GM12878 (cell line): ENCODE results near the gene CSF1. TPM values are rescaled to one million over a fixed set of nuclear protein-coding genes. Genes with fewer than 3 reads are reported as not detected.

Experiments used
- ATAC-seq: fragments of 200-7000 bp; cut with Tn5 transposase; 3 replicates; pipeline ENCODE4 v1.9.1; 2020; ENCODE audit warnings: mild to moderate bottlenecking, moderate library complexity
- BruUV-seq: library from RNA; stranded (reverse); fragments of 400-500 nt; replicated peaks from 2 replicates; lab custom pipeline; 2021; lab: Mats Ljungman, UMichigan
- CTCF ChIA-PET: fragments of 300-600 bp; sonication (Branson Sonifier 250); formaldehyde crosslinking; extraction: SDS; loops from one replicate; lab custom pipeline; 2021; ENCODE audit warnings: inconsistent platforms; lab: Yijun Ruan, JAX
- POLR2A ChIA-PET: fragments of 350-600 bp; formaldehyde crosslinking; extraction: SDS; loops from one replicate; lab custom pipeline; 2021; ENCODE audit warnings: inconsistent platforms; lab: Charles Lee
- RAD21 ChIA-PET: fragments of 300-600 bp; sonication (Branson Sonifier 250); formaldehyde crosslinking; loops from one replicate; lab custom pipeline; 2023; ENCODE audit warnings: antibody characterized with exemption; ENCODE audit not compliant: unreplicated experiment; lab: Charles Lee
- SMC1A ChIA-PET: fragments of 300-600 bp; sonication (Branson Sonifier 250); formaldehyde crosslinking; loops from one replicate; lab custom pipeline; 2023; ENCODE audit not compliant: unreplicated experiment, uncharacterized antibody; lab: Charles Lee
- DNase-seq: peaks from one replicate; pipeline ENCODE4 v3.0.0-alpha.2; 2011; ENCODE audit warnings: low read depth, low spot score
- FAIRE-seq: peaks from 3 replicates; lab custom pipeline; 2011; peaks lifted over from hg19 to GRCh38; lab: Jason Lieb, UNC
- H2AFZ ChIP-seq: 2 replicates; pipeline ENCODE4 v1.6.0; 2011; ENCODE audit warnings: low read depth, low read length, control low read depth; ENCODE audit not compliant: control insufficient read depth
- H3K27ac ChIP-seq: 2 replicates; pipeline ENCODE4 v1.5.1; 2011; ENCODE audit warnings: control low read depth; ENCODE audit not compliant: control insufficient read depth, insufficient read depth
- H3K27me3 ChIP-seq, 2 experiments: replicated peaks in 1 of 2; 2 replicates each; pipeline versions ENCODE4 v1.6.0 to v1.6.1; 2011; ENCODE audit warnings: low read length in 1 of 2; ENCODE audit not compliant: control insufficient read depth in 2 of 2, insufficient read depth in 2 of 2
- H3K36me3 ChIP-seq, 2 experiments: 2 replicates each; pipeline ENCODE4 v1.5.1; 2011; ENCODE audit warnings: low read length in 1 of 2; ENCODE audit not compliant: control insufficient read depth in 2 of 2, insufficient read depth in 2 of 2
- H3K4me1 ChIP-seq: 2 replicates; pipeline ENCODE4 v1.6.1; 2011; ENCODE audit warnings: mild to moderate bottlenecking, low read length, moderate library complexity, mixed read lengths; ENCODE audit not compliant: control insufficient read depth, insufficient read depth
- H3K4me2 ChIP-seq: 2 replicates; pipeline ENCODE4 v1.6.0; 2011; ENCODE audit warnings: control low read depth; ENCODE audit not compliant: control insufficient read depth, insufficient read depth
- H3K4me3 ChIP-seq: fragments of 200-600 bp; sonication (generic); 2 replicates; pipeline ENCODE4 v1.5.1; 2016
- H3K79me2 ChIP-seq: 2 replicates; pipeline ENCODE4 v1.6.0; 2011; ENCODE audit warnings: low read length; ENCODE audit not compliant: control insufficient read depth, insufficient read depth
- H3K9ac ChIP-seq: 2 replicates; pipeline ENCODE4 v1.8.0; 2011; ENCODE audit warnings: low read length, control low read depth, mixed read lengths; ENCODE audit not compliant: control insufficient read depth, insufficient read depth
- H3K9me3 ChIP-seq: replicated peaks from 3 replicates; pipeline ENCODE4 v1.5.1; 2011; ENCODE audit warnings: mild to moderate bottlenecking, low read length; ENCODE audit not compliant: control insufficient read depth, insufficient read depth
- H4K20me1 ChIP-seq: 2 replicates; pipeline ENCODE4 v1.6.0; 2011; ENCODE audit not compliant: control insufficient read depth, insufficient read depth
- BCL3 ChIP-seq: IDR thresholded peaks from 2 replicates; pipeline ENCODE4 v1.6.1; 2011; ENCODE audit warnings: borderline replicate concordance, low read depth, mild to moderate bottlenecking, moderate library complexity, low read length; ENCODE audit not compliant: insufficient read depth, poor library complexity, severe bottlenecking
- BHLHE40 ChIP-seq, 2 experiments: fragments of 450-650 bp in 1 of 2; IDR thresholded peaks; 2 replicates each; pipeline ENCODE4 v1.6.1; 2011 to 2017; ENCODE audit warnings: low read depth in 2 of 2, borderline replicate concordance in 1 of 2, improper control_type of control experiment in 1 of 2, low read length in 1 of 2, mild to moderate bottlenecking in 1 of 2
- CHD1 ChIP-seq: IDR thresholded peaks from 2 replicates; pipeline ENCODE4 v1.6.1; 2012; ENCODE audit warnings: low read depth, low read length, improper control_type of control experiment
- CHD4 ChIP-seq: fragments of 200-600 bp; sonication (generic); IDR thresholded peaks from 2 replicates; pipeline ENCODE4 v1.6.1; 2016; ENCODE audit warnings: mild to moderate bottlenecking
- CREB1 ChIP-seq: IDR thresholded peaks from 2 replicates; pipeline ENCODE4 v1.6.1; 2012; ENCODE audit warnings: low read depth, mild to moderate bottlenecking, inconsistent platforms
- CREM ChIP-seq: IDR thresholded peaks from 2 replicates; pipeline ENCODE4 v1.6.1; 2014; ENCODE audit warnings: antibody characterized with exemption, low read depth
- FOS ChIP-seq: IDR thresholded peaks from 3 replicates; pipeline ENCODE4 v1.6.1; 2011; ENCODE audit warnings: borderline replicate concordance; ENCODE audit not compliant: insufficient read length; ENCODE audit errors: extremely low read depth
- HDAC6 ChIP-seq: fragments of 200-600 bp; sonication (generic); IDR thresholded peaks from one replicate; pipeline ENCODE4 v1.8.0; 2017; ENCODE audit warnings: antibody characterized with exemption; ENCODE audit not compliant: unreplicated experiment
- KLF5 ChIP-seq: fragments of 450-650 bp; IDR thresholded peaks from 2 replicates; pipeline ENCODE4 v1.6.1; 2014; ENCODE audit warnings: mild to moderate bottlenecking; ENCODE audit not compliant: partially characterized antibody
- MAX ChIP-seq: IDR thresholded peaks from 2 replicates; pipeline ENCODE4 v1.6.1; 2012; ENCODE audit warnings: low read depth, low read length, improper control_type of control experiment
- PAX5 ChIP-seq: IDR thresholded peaks from 2 replicates; pipeline ENCODE4 v1.6.1; 2011; ENCODE audit warnings: low read depth, low read length, borderline replicate concordance
- RAD51 ChIP-seq: fragments of 450-650 bp; IDR thresholded peaks from 2 replicates; pipeline ENCODE4 v1.6.1; 2016; ENCODE audit warnings: moderate library complexity, mild to moderate bottlenecking, inconsistent platforms
- SIX5 ChIP-seq: IDR thresholded peaks from 2 replicates; pipeline ENCODE4 v1.6.1; 2011; ENCODE audit warnings: mild to moderate bottlenecking, low read depth, low read length, moderate library complexity; ENCODE audit not compliant: severe bottlenecking
- STAT3 ChIP-seq: IDR thresholded peaks from 2 replicates; pipeline ENCODE4 v1.6.1; 2011; ENCODE audit warnings: low read depth, low read length, improper control_type of control experiment
- WRNIP1 ChIP-seq: IDR thresholded peaks from 2 replicates; pipeline ENCODE4 v1.6.1; 2011; ENCODE audit warnings: low read depth, low read length, improper control_type of control experiment, borderline replicate concordance
- YBX1 ChIP-seq: fragments of 450-650 bp; IDR thresholded peaks from 2 replicates; pipeline ENCODE4 v1.6.1; 2016; ENCODE audit warnings: antibody characterized with exemption
- ZBTB40 ChIP-seq: fragments of 450-650 bp; IDR thresholded peaks from 2 replicates; pipeline ENCODE4 v1.6.1; 2016; ENCODE audit warnings: mild to moderate bottlenecking, moderate library complexity, borderline replicate concordance
- ZNF207 ChIP-seq: fragments of 450-650 bp; IDR thresholded peaks from 2 replicates; pipeline ENCODE4 v1.6.1; 2014; ENCODE audit warnings: antibody characterized with exemption, mild to moderate bottlenecking, borderline replicate concordance
- WGBS: methylation state at CpG from one replicate; pipeline ENCODE4 v1.1.6; 2016; ENCODE audit warnings: low lambda C conversion rate; ENCODE audit not compliant: insufficient replicate concordance, insufficient coverage; ENCODE audit errors: missing lambda C conversion rate; 5-methylcytosine and 5-hydroxymethylcytosine counted together
- in situ Hi-C: fragments of 300-500 bp; cut with MboI; formaldehyde crosslinking; loops from 9 replicates; pipeline ENCODE4 v1.14.3; 2018; ENCODE audit warnings: mixed read lengths
- intact Hi-C: fragments of 100-400 bp; cut with micrococcal nuclease; formaldehyde crosslinking; loops from one replicate; pipeline ENCODE4 v1.14.2; 2022; ENCODE audit not compliant: unreplicated experiment
- polyA plus RNA-seq, 11 experiments: library from polyadenylated mRNA; depleted of rRNA in 4 of 11; unstranded in 6 of 11; stranded (reverse) in 5 of 11; fragments of >200 nt; fragmentation: Nextera tagmentation in 4 of 11; fragmentation: Illumina TruSeq in 1 of 11; extraction: Ambion mirVana in 4 of 11; extraction: Trizol in 1 of 11; gene quantifications; 1 replicate in 1 of 11; 2 replicates in 10 of 11; pipeline versions ENCODE4 v1.2.1 to v1.2.3, GENCODE V29; 2011 to 2016; ENCODE audit warnings: inconsistent platforms in 2 of 11, missing spikeins in 2 of 11, low read depth in 1 of 11
- total RNA-seq, 4 experiments: library from RNA; depleted of rRNA in 3 of 4; stranded (reverse); fragments of >200 nt in 3 of 4; fragmentation: Illumina TruSeq in 1 of 4; extraction: Trizol in 1 of 4; gene quantifications; 2 replicates each; pipeline versions ENCODE4 v1.2.1 to v1.2.3, GENCODE V29; 2013 to 2021

The CSF1 gene
- total and polyA plus RNA-seq, 10 of the 15 experiments (the other 5 are each of a cell fraction or from before 2014, with no cell fraction given), result 1.2 to 32.4 (median 13.0) TPM

- no peak for TF ChIP-seq RAD51
Observed at GRCh38 chr1:109959974-109960744, 49.5 kb downstream of the CSF1 start (continued).

DNA sequence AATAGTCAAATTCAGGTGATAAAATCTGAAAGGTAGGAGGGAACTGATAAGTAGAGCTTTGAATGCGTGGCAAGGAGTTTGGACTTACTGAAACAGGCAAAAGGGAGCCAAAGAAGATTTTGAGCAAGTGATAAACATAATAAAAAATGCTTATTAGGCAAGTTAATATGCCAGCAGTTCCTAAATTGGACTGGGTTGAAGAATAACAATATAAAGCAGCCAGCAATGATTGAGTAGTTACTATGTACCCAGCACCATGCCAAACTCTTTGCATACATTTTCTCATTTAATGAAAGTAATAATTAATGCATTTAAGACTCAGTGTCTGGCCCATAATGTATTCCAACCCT is 50.1 kb downstream of the CSF1 start:
- Histone ChIP-seq H4K20me1 (no peaks in the 10 kb centered on the region), H3K79me2 (no peaks in the 10 kb centered on the region), H3K4me3 (no peak overlapping the region), H3K4me2 (no peak overlapping the region), H2AFZ (no peak overlapping the region), H3K27me3 (no peaks in the 10 kb centered on the region), H3K9me3 (no peaks in the 10 kb centered on the region), H3K36me3 (no peaks in the 10 kb centered on the region), H3K27ac (no peak overlapping the region), H3K9ac (no peak overlapping the region), H3K4me1 (no peaks in the 10 kb centered on the region)
- no peak for FAIRE-seq
- ChIA-PET RAD21 (no interaction called here), POLR2A (no interaction called here), CTCF (interaction anchor here (1.3 kb wide), 1 partner anchor 320 kb away, joined by 3 read pairs; no protein-coding TSS in a partner anchor), SMC1A (interaction anchor here (2.1 kb wide), 1 partner anchor 12 kb away, joined by 8 read pairs; no protein-coding TSS in a partner anchor)
- 0% methylated on average over 1 of the region's 1 CpG for WGBS
- DNase-seq, result no peak
- in situ Hi-C loops, result no loop called here
- intact Hi-C loops, result no loop called here
- no peak for ATAC-seq
- no TSS peak for BruUV-seq
- TF ChIP-seq WRNIP1 (no peak), FOS (no peak), CREM (no peak), CREB1 (no peak), ZBTB40 (no peak), KLF5 (no peak), YBX1 (no peak), MAX (no peak), HDAC6 (no peak), PAX5 (no peak), CHD1 (no peak), SIX5 (no peak), ZNF207 (no peak), STAT3 (no peak), BHLHE40 (IDR thresholded peaks at IDR 0.05; ENCODE audit: borderline replicate concordance in 1 of 2, low read depth in 2 of 2, low read length in 1 of 2) (no peak), CHD4 (no peak), BCL3 (no peak)
